ENCODE data around the gene PI16.

GRCh38 chr6:36933519-36933918 lies 21.0 kb upstream of the PI16 start:
- TF ChIP-seq, protein P1, sequence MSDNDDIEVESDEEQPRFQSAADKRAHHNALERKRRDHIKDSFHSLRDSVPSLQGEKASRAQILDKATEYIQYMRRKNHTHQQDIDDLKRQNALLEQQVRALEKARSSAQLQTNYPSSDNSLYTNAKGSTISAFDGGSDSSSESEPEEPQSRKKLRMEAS (IDR thresholded peaks at IDR 0.05; ENCODE audit: insufficient read depth, insufficient read length), result no peak
- TF ChIP-seq POLR2A (IDR thresholded peaks at IDR 0.05; ENCODE audit: low read depth, low read length), result no peak
- no peak for TF ChIP-seq CTCF (IDR thresholded peaks at IDR 0.05; ENCODE audit: extremely low read depth in 1 of 2, insufficient read depth in 1 of 2, low read depth in 1 of 2, low read length in 2 of 2)
